ENCODE measurements around the gene NKIRAS1.

The NKIRAS1 gene

DNA sequence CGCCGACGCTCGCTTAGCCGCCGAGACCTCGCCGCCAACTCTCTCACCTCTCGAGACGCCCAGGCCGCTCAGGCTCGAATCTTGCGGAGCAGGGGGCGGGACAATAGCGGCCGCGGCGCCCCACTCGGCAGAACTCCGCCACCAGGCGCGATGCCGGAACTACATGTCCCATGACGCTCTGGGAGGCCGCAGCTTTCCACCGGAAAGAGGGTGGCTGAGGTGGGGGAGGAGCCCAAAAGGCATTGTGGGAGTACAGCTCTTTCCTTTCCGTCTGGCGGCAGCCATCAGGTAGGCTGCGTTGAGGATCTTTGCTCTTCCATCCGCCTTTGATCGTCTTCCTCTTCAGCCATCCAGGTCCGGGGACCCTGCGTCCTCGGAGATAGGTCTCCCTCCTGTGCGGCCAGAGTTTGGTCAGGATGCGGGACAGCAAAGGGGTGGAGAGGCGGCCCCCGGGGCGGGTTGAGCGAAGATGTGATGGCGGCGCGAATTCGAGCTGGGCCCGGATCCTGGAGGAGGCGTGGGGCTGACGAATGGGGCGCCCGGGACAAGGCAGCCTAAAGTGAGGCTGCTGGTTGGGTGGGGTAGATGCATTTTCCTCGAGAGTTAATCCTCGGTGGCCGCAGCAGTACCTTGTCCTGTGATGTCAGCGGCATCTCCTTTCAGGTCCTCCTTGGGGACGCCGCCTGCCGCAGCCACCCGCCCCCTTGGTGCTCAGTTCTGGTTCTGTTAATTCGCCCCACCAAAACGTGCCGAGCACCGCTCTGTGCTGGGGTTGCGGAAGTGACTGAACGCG is at the start of gene NKIRAS1, which contains the start of gene RPL15:
Gene NKIRAS1, minus strand, starts transcription at position 105 of the 793 bp plus-strand sequence. CDS start 6,086 bp downstream, outside the sequence.
Gene RPL15, plus strand, starts transcription at position 247 of the 793 bp plus-strand sequence. CDS start 728 bp downstream, outside the sequence.
- DNase-seq: peak; percentile 97

DNA sequence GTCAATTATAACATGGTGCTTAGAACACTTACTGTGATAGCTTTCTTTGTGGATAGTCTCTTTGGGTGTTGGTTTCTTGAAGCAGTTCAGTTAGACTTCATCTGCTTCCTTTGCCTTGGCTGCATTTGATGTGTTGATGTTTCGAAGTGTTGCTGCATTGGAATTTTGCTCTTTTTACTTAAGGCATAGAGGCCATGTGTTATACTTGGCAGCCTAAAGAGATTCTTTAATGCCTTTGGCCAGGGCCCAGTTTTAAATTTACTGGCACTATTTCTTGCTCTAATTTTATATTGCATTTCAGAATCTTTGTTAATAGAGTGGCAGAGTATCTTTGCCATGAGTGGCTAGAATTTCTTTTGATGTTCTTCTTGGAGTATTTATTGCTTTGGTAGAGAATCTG is 49.5 kb upstream of the NKIRAS1 start:
- no peak for DNase-seq

DNA sequence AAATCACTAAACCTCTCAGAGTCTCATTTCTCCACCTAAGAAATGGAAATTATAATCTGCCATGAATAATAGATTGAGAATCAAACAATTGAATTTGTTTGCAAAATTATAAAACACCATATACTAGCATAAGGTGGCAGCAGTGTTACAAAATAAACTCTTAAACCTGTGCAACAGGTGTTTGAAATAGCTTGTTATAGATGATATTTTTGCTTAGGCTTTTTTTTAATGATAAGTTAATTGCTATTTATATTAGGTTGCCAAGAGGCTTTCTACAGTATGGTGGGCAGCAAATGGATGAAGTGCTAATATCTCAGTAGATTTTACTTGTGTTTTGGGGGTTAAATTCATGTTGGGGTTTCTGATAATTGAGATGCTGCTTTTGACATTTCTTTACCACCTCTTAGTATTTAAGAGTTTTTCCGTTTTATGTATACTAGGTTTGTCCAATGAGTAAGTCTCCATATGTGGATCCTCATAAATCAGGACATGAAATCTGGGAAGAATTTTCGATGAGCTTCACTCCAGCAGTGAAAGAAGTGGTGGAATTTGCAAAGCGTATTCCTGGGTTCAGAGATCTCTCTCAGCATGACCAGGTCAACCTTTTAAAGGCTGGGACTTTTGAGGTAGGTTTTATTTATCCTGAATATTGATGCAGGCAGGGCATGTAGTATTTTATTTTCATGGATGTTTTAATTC is 47.9 kb upstream of the NKIRAS1 start:
- no peak for DNase-seq

DNA sequence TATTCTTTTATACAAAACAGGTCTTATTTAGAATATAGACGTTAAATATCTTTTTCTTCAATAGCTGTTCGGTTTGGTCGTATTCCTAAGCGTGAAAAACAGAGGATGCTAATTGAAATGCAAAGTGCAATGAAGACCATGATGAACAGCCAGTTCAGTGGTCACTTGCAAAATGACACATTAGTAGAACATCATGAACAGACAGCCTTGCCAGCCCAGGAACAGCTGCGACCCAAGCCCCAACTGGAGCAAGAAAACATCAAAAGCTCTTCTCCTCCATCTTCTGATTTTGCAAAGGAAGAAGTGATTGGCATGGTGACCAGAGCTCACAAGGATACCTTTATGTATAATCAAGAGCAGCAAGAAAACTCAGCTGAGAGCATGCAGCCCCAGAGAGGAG is 45.1 kb upstream of the NKIRAS1 start:
- DNase-seq: no peak

DNA sequence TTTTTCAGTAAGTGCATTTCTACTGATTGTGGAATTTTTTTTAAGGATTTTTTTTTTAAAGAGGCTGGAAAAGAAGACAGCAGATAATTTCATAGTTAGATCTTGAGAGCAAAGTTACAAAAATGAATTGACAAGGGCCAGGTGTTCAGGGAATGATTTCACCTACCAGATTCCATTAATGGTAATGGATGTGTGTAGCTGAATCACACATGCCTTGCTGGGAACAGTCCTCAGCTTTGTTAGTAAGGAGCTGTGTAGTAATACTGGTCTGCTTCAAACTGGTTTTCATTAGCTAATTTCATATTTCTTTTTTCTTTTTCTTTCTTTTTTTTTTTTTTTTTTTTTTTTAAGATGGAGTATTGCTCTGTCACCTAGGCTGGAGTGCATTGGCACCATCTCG is 44.3 kb upstream of the NKIRAS1 start:
- DNase-seq: no peak

- no peak for DNase-seq
Measured at GRCh38 chr3:23960649-23961048, 43.9 kb upstream of the NKIRAS1 start.

DNA sequence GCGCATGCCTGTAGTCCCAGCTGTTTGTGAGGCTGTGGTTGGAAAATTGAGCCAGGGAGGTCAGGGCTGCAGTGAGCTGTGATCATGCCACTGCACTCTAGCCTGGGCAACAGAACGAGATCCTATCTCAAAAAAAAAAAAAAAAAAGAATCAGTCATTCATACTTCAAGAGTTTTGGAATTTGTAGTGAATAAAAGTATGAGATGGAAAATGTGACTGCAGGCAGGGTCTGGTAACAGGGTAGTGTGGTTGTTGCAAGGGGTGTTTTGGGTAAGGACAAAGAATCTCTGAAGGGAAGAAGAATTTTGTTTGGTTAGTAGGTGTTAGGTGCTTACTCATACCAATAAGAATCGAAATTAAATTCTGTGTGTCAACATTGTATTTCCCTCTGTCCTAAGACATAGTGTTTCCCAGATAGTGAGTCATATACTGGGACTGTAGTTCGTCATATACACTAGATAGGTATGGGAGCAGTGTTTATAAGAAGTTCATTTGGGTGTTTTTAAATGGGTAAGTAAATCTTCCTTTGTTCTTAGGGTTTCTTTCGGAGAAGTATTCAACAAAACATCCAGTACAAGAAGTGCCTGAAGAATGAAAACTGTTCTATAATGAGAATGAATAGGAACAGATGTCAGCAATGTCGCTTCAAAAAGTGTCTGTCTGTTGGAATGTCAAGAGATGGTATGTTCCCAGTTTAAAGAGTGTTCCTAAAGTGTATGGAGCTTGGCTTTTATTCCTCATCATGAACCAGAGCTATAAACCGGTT is 42.5 kb upstream of the NKIRAS1 start:
- no peak for DNase-seq

GRCh38 chr3:23956701-23957100 is 39.9 kb upstream of the NKIRAS1 start:
- DNase-seq: no peak

- no peak for DNase-seq
Measured at GRCh38 chr3:23954144-23954543, 37.4 kb upstream of the NKIRAS1 start.

GRCh38 chr3:23953523-23953922 is 36.7 kb upstream of the NKIRAS1 start:
- DNase-seq: no peak

- DNase-seq: no peak
Measured at GRCh38 chr3:23952646-23953045, 35.9 kb upstream of the NKIRAS1 start.

GRCh38 chr3:23950293-23950692 is 33.5 kb upstream of the NKIRAS1 start:
- no peak for DNase-seq

- DNase-seq: no peak
Measured at GRCh38 chr3:23949784-23950183, 33.0 kb upstream of the NKIRAS1 start.

GRCh38 chr3:23948761-23949160 is 32.0 kb upstream of the NKIRAS1 start:
- DNase-seq: no peak

- DNase-seq: peak; percentile 98
Measured at GRCh38 chr3:23945913-23946687, 29.3 kb upstream of the NKIRAS1 start.

- DNase-seq: no peak
Measured at GRCh38 chr3:23945663-23945912, 28.8 kb upstream of the NKIRAS1 start.

- DNase-seq: peak; percentile 78
Measured at GRCh38 chr3:23944861-23945662, 28.3 kb upstream of the NKIRAS1 start, which contains the start of gene NR1D2. NR1D2 (plus strand) TSS chr3:23945286; CDS start chr3:23945579, 293 bp downstream.

GRCh38 chr3:23944007-23944783 is 27.4 kb upstream of the NKIRAS1 start:
- DNase-seq: no peak

- no peak for DNase-seq
Measured at GRCh38 chr3:23942546-23942945, 25.8 kb upstream of the NKIRAS1 start.

DNA sequence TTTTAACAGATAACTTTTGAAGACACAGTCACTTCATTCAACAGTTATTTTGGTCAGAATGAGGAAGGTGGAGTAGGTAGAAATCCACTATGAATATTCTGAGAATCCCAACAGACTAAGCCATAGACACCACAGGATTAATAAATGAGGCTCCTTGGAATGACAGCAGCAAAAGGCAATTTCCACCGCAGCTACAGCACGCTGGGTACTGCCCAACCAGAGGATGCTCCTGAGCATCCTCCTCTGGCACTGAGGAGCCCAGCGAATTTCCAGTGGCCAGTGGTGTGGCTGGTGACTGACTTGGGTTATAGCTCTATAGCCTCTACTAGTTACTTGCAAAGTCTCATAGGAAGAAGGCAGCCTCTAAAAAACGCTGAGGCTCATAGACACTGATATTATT is 24.6 kb upstream of the NKIRAS1 start:
- no peak for DNase-seq

GRCh38 chr3:23940775-23941174 is 24.0 kb upstream of the NKIRAS1 start:
- no peak for DNase-seq
